Heart left ventricle (tissue), 16 donors: ENCODE measurements around the gene FNDC11. TPM values are rescaled to one million over a fixed set of nuclear protein-coding genes. Genes with fewer than 3 reads are reported as not detected.

Source experiments
- ATAC-seq, 4 donors: fragments of 200-7000 bp; cut with Tn5 transposase; one replicate each; pipeline ENCODE4 v1.9.1; 2020 to 2022; ENCODE audit warnings: moderate library complexity in 4 of 4, mild to moderate bottlenecking in 3 of 4, moderate number of reproducible peaks in 1 of 4
- DNase-seq, 5 donors: peaks; one replicate each; pipeline ENCODE4 v3.0.0-alpha.2; 2020
- H3K27ac ChIP-seq, 12 donors: fragments of 200-600 bp; sonication (generic) in 4 of 12; one replicate each; pipeline versions ENCODE4 v1.5.0 to v1.8.0; 2016 to 2022; ENCODE audit warnings: mild to moderate bottlenecking in 2 of 12
- H3K27me3 ChIP-seq, 9 donors: fragments of 200-600 bp; sonication (generic) in 2 of 9; one replicate each; pipeline versions ENCODE4 v1.5.1 to v1.8.0; 2016 to 2022; ENCODE audit warnings: mild to moderate bottlenecking in 3 of 9
- H3K36me3 ChIP-seq, 9 donors: fragments of 200-600 bp; sonication (generic) in 2 of 9; one replicate each; pipeline versions ENCODE4 v1.5.0 to v1.8.0; 2018 to 2022; ENCODE audit warnings: mild to moderate bottlenecking in 2 of 9
- H3K4me1 ChIP-seq, 12 donors: fragments of 200-600 bp; sonication (generic) in 4 of 12; one replicate each; pipeline versions ENCODE4 v1.5.0 to v1.8.0; 2016 to 2022; ENCODE audit warnings: mild to moderate bottlenecking in 3 of 12
- H3K4me3 ChIP-seq, 12 donors: fragments of 200-600 bp; sonication (generic) in 4 of 12; one replicate each; pipeline versions ENCODE4 v1.5.0 to v1.8.0; 2017 to 2022; ENCODE audit warnings: mild to moderate bottlenecking in 9 of 12, moderate library complexity in 4 of 12
- H3K9me3 ChIP-seq, 12 donors: fragments of 200-600 bp; sonication (generic) in 4 of 12; one replicate each; pipeline versions ENCODE4 v1.5.0 to v1.8.0; 2016 to 2022; ENCODE audit warnings: mild to moderate bottlenecking in 1 of 12
- POLR2A ChIP-seq, 2 donors: fragments of 450-650 bp; IDR thresholded peaks; one replicate each; pipeline ENCODE4 v1.6.1; 2017; ENCODE audit warnings: antibody characterized with exemption in 2 of 2, mild to moderate bottlenecking in 2 of 2, moderate library complexity in 2 of 2
- WGBS, 4 donors: extraction: QIAGEN DNeasy Blood & Tissue Kit in 2 of 4; methylation state at CpG; one replicate each; pipeline versions ENCODE4 v1.1.5 to v1.1.7; 2013 to 2018; 5-methylcytosine and 5-hydroxymethylcytosine counted together
- intact Hi-C, 10 donors: fragments of 100-400 bp; cut with DNase I; formaldehyde crosslinking; loops; one replicate each; pipeline versions ENCODE4 v1.11.1 to v1.14.2; 2022
- polyA plus RNA-seq, 2 donors: library from polyadenylated mRNA; stranded (reverse); fragments of 200-250 nt; gene quantifications; one replicate each; pipeline ENCODE4 v1.2.3, GENCODE V29; 2013
- total RNA-seq, 9 donors: library from RNA; depleted of rRNA in 2 of 9; stranded (reverse); fragments of >200 nt in 2 of 9; fragmentation: NEBNext Ultra II Directional in 3 of 9; extraction: Animal tissue kit (Norgen Biotek cat#: 25700) in 3 of 9; gene quantifications; one replicate each; pipeline versions ENCODE4 v1.1.0 to v1.2.4, GENCODE V29; 2016 to 2023
- TF ChIP-seq, protein P1 (sequence below), 12 donors: fragments of 200-600 bp; sonication (generic) in 4 of 12; IDR thresholded peaks; one replicate each; pipeline versions ENCODE4 v1.5.0 to v1.8.0; 2018 to 2022; ENCODE audit warnings: antibody characterized with exemption in 12 of 12, mild to moderate bottlenecking in 5 of 12
- donor health status: ischemic (EF 13 %, LVEDD 7.1; RV severe dilation, severe dysfunction).
- donor health status: healthy with polysubstance abuse.
- donor health status: DM: no; HTN: yes; CAD: no.
- donor health status: DM: no; HTN: no; CAD: no.
- donor health status: ischemic (EF 25% LVEDD 6.9; RV normal size, moderate dysfunction).
- donor health status: ischemic (EF 25% LVEDD 5.7; RV mildly dilated, moderate dysfunction).
- donor health status: healthy.
- donor health status: DM: yes; HTN: yes; CAD: no.
- donor health status: ischemic (EF 35%, LVEDD 5.7; RV mildly dilated, moderate dysfunction).
- donor health status: nonischemic (EF 11% LVEDD 7.7; RV severe dilation, severe dysfunction).
- donor health status: DM: yes; HTN: yes; CAD: no.
- donor health status: PGD.
- donor health status: ischemic (EF 29% LVEDD 5.4; RV normal size, mild dysfunction).
- donor health status: nonischemic (EF 23%, LVEDD 6.1; RV moderate dilation, normal function).

FNDC11 gene
- total and polyA plus RNA-seq, 11 donors: 0.08 to 0.23 (median 0.17) TPM; not detected in 5

DNA sequence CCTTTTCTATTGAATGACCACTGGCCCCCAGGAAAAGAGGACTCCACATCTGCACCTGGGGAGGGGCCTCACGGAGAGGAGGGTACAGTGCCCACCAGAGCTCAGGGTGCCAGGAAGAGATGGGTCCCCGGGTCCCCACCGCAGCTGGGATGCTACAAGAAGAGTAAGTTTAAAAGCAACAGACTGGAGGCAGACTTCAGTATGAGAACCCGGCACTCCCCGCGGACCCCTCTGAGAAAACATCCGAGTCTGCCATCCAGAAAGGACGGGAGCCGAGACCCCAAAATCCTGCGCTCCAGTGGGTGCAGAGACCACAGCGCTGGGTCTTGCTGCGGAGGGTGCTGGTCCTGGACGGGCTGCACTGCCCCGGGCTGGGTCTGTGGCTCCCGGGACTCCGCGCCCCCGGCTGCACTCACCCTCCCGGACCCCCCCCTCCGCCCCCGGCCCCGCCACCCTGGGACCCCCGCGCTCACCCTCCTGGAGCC is 19.7 kb downstream of the FNDC11 start:
- TF ChIP-seq POLR2A (IDR thresholded peaks at IDR 0.05): no peak
- TF ChIP-seq, protein P1, sequence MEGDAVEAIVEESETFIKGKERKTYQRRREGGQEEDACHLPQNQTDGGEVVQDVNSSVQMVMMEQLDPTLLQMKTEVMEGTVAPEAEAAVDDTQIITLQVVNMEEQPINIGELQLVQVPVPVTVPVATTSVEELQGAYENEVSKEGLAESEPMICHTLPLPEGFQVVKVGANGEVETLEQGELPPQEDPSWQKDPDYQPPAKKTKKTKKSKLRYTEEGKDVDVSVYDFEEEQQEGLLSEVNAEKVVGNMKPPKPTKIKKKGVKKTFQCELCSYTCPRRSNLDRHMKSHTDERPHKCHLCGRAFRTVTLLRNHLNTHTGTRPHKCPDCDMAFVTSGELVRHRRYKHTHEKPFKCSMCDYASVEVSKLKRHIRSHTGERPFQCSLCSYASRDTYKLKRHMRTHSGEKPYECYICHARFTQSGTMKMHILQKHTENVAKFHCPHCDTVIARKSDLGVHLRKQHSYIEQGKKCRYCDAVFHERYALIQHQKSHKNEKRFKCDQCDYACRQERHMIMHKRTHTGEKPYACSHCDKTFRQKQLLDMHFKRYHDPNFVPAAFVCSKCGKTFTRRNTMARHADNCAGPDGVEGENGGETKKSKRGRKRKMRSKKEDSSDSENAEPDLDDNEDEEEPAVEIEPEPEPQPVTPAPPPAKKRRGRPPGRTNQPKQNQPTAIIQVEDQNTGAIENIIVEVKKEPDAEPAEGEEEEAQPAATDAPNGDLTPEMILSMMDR (IDR thresholded peaks at IDR 0.05): no peak
- H3K4me3 ChIP-seq: peak overlapping the region; percentile 65 to 99 (median 86)
- H3K9me3 ChIP-seq: no peaks in the 10 kb centered on the region
- peaks cover 0 to 16% (median 6%) of the 10 kb centered on the region in 9 donors for H3K36me3 ChIP-seq
- peak in 3 of 4 donors; percentile 1 to 19 (median 9) for ATAC-seq
- peaks cover 0 to 14% (median 0%) of the 10 kb centered on the region in 9 donors for H3K27me3 ChIP-seq
- 1 to 4% (median 3%) methylated on average over 20 to 24 of the region's 24 CpGs for WGBS, 4 donors
- peak in 1 of 5 donors; percentile 23 for DNase-seq
- H3K4me1 ChIP-seq: peaks cover 0 to 36% (median 18%) of the 10 kb centered on the region in 12 donors
- intact Hi-C loops: no loop called here
- peak overlapping the region; percentile 54 to 96 (median 86) for H3K27ac ChIP-seq

DNA sequence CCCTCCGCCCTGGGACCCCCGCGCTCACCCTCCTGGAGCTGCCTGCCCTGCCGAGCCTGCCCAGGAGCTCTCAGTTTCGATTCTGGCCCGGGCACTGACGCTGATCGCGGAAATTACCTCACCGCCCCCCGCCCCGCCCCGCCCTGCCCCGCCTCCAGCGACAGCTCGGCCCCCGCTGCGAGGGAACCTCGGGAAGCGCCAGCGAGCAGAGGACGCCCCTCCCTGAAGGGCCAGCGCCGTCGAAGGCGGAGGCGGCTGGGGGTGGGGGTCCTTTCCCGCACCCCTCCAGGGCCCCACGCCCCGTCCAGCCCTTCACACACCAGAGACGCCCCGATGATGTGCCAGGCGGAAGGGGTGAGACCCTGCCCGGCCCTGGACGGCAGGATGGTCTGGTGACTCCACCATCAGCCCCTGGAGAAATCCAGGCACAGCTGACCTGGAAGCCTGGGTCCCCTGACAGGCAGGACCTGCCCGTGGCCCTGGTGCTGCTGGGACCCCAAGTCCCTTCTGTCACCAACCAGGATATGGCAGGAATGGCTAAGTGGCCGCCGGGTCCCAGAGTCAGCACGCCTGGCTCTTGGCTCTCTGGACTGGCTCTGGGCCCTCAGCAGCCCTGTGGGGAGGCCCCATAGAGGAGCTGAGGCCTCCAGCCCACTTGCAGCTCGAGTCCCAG is 20.3 kb downstream of the FNDC11 start, which contains the start of gene HELZ2:
Gene HELZ2 (minus strand): TSS at position 84 of the 673 bp plus-strand sequence. CDS start 1,854 bp downstream, outside the sequence.
- Histone ChIP-seq H3K27me3 (peaks cover 0 to 17% (median 0%) of the 10 kb centered on the region in 9 donors), H3K9me3 (no peaks in the 10 kb centered on the region), H3K4me3 (peak within 1 kb of the TSS; percentile 65 to 99 (median 86)), H3K36me3 (peaks cover 0 to 13% (median 6%) of the 10 kb centered on the region in 9 donors), H3K4me1 (peaks cover 0 to 36% (median 18%) of the 10 kb centered on the region in 12 donors), H3K27ac (peak within 1 kb of the TSS; percentile 54 to 96 (median 86))
- ATAC-seq (peak; percentile 39 to 82 (median 78)), DNase-seq (peak; percentile 81 to 90 (median 85))
- intact Hi-C loops: no loop called here
- TF ChIP-seq, protein P1 (IDR thresholded peaks at IDR 0.05): no peak
- no peak for TF ChIP-seq POLR2A (IDR thresholded peaks at IDR 0.05)
- 0 to 8% (median 6%) methylated on average over 13 to 40 of the region's 40 CpGs for WGBS, 4 donors

- 75 to 81% (median 77%) methylated on average over 27 to 28 of the region's 28 CpGs for WGBS, 4 donors
These were observed 21.1 kb downstream of the FNDC11 start for GRCh38 chr20:63574829-63575743.

More at GRCh38 chr20:63574829-63575743, 21.1 kb downstream of the FNDC11 start:
- H3K27ac ChIP-seq: peak overlapping the region in 7 of 12 donors; percentile 82 to 96 (median 90)
- intact Hi-C loops: loop anchor here in 3 of 10 donors (5.0 kb wide), 1 partner anchor 38 kb away; the partner anchor contains the start of gene PTK6 (in 3 of the 3)
- DNase-seq (peak in 1 of 5 donors; percentile 35), ATAC-seq (no peak)
- peaks cover 0 to 13% (median 6%) of the 10 kb centered on the region in 9 donors for H3K36me3 ChIP-seq
- peaks cover 0 to 36% (median 18%) of the 10 kb centered on the region in 12 donors for H3K4me1 ChIP-seq
- H3K27me3 ChIP-seq: peaks cover 0 to 20% (median 0%) of the 10 kb centered on the region in 9 donors
- no peaks in the 10 kb centered on the region for H3K9me3 ChIP-seq
- TF ChIP-seq POLR2A (IDR thresholded peaks at IDR 0.05): no peak
- TF ChIP-seq, protein P1 (IDR thresholded peaks at IDR 0.05): no peak
- peak overlapping the region in 6 of 12 donors; percentile 75 to 99 (median 86) for H3K4me3 ChIP-seq
